ENCODE data around the gene DSC3. TPM values are rescaled to one million over a fixed set of nuclear protein-coding genes. Genes with fewer than 3 reads are reported as not detected.

Gene DSC3
- total RNA-seq (2022) (6.4 and 9.8 TPM in 2 replicates), Bru-seq, nascent RNA (percentile 51 among the genes with signal in this experiment), BruChase-seq, experiment 1, labeled RNA remaining after a 6-hour chase (percentile 66 among the genes with signal in this experiment), BruChase-seq, experiment 2, labeled RNA remaining after a 2-hour chase (percentile 56 among the genes with signal in this experiment)
- long read RNA-seq, full-length matches to known transcripts = 3 of 9 reads
- long read RNA-seq, partial matches to known transcripts = 3 of 9 reads
- long read RNA-seq, other reads (novel, unspliced or antisense) = 3 of 9 reads

DNA sequence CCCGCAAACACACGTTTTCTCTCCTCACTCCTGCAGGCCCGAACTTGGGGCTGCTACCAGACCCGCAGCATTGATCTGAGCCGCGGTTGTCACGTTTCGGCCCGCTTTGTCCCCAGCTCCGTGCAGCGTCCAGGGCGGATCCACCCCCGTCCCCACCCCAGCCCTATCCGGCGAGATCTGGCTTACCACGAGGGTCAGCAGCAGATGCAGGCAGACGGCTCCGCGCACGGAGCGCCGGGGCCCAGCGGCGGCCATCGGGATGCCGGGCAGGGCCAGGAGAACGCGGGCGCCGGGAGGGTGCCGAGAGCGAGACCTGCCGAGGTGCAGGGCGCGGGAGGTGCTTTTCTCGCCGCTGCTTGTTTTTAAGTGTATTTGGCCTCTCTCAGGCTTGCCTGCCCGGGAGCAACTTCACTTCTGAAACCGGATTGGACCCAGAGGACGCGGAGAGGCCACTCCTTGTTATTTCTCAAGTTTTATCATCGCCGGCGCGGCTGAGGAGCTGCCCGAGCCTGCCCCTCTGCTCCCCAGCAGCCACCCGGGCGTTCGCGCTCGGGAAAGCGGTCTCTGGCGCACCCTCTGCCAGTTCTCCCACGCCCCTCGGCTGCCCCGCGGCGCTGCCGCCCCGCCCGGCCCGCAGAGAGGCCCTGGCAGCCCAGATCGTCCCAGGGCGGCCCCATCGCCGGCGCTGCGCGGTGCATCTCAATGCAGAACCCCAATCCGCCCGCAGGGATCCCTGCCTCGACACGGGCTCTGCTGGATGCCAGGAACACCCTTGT, at the start of gene DSC3:
Gene DSC3 (minus strand): TSS at position 337 of the 776 bp plus-strand sequence. CDS start 82 bp downstream, at position 255.
- intact Hi-C loops (cut with micrococcal nuclease; ENCODE audit: unreplicated experiment) = no loop called here
- no peaks in the 10 kb centered on the region for H3K27me3 Mint-ChIP-seq (ENCODE audit: unreplicated experiment)

DNA sequence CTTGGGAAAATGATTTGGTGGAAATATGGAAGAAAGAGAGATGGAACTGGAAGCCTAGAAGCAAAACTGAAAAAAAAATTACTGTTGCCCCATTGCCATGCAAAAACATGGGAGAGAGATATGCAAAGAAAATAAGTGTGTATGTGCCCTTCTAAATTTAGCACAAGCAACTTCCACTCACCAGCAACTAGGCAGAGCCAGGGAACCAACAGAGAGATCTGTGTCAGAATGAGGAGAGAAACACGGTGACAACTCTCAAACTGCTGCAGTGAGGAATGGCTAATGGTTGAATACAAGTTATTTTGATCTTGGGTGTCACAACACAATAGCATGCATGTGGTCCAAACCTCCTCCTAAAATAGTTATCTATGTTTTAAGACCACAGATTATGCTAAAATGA, 48.8 kb upstream of the DSC3 start:
- no peak overlapping the region for H3K27ac Mint-ChIP-seq (ENCODE audit: unreplicated experiment)
- peaks cover 12% of the 10 kb centered on the region for H3K36me3 Mint-ChIP-seq (ENCODE audit: insufficient read depth, unreplicated experiment)

More for the DNA sequence above, at the start of gene DSC3:
- H3K27ac Mint-ChIP-seq (ENCODE audit: unreplicated experiment) = peak within 1 kb of the TSS; percentile 36
- peaks cover 26% of the 10 kb centered on the region for H3K36me3 Mint-ChIP-seq (ENCODE audit: insufficient read depth, unreplicated experiment)
- peaks cover 34% of the 10 kb centered on the region for H3K4me1 Mint-ChIP-seq (ENCODE audit: low read depth, unreplicated experiment)
- no TSS peak for BruUV-seq (replicated peaks)
- H3K4me3 Mint-ChIP-seq (ENCODE audit: low read depth, unreplicated experiment) = peak within 1 kb of the TSS; percentile 75
- TF ChIP-seq, protein P1, sequence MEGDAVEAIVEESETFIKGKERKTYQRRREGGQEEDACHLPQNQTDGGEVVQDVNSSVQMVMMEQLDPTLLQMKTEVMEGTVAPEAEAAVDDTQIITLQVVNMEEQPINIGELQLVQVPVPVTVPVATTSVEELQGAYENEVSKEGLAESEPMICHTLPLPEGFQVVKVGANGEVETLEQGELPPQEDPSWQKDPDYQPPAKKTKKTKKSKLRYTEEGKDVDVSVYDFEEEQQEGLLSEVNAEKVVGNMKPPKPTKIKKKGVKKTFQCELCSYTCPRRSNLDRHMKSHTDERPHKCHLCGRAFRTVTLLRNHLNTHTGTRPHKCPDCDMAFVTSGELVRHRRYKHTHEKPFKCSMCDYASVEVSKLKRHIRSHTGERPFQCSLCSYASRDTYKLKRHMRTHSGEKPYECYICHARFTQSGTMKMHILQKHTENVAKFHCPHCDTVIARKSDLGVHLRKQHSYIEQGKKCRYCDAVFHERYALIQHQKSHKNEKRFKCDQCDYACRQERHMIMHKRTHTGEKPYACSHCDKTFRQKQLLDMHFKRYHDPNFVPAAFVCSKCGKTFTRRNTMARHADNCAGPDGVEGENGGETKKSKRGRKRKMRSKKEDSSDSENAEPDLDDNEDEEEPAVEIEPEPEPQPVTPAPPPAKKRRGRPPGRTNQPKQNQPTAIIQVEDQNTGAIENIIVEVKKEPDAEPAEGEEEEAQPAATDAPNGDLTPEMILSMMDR (IDR thresholded peaks at IDR 0.05; ENCODE audit: unreplicated experiment) = no peak
- no peaks in the 10 kb centered on the region for H3K9me3 Mint-ChIP-seq (ENCODE audit: low read depth, unreplicated experiment)
- CTCF ChIA-PET = no interaction called here
- peak; percentile 63 for DNase-seq

DNA sequence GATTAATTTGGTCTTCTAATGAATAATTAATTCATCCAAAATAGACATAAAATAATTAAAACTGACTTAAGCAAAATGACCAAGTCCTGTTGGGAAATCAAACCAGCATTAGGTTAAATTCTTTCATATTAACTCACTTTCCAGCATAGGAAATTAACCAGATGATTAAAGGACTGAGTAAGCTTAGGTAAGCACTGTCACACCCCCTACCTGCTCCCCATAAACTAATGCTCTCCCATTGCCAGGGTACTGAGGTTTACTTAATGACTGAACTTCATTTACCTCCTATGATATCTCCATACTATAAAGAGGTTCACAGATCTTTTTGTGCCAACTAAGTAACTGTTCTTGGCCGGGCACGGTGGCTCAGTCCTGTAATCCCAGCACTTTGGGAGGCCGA, 46.0 kb upstream of the DSC3 start:
- no peak overlapping the region for H3K4me3 Mint-ChIP-seq (ENCODE audit: low read depth, unreplicated experiment)
- CTCF ChIA-PET = no interaction called here
- peaks cover 22% of the 10 kb centered on the region for H3K36me3 Mint-ChIP-seq (ENCODE audit: insufficient read depth, unreplicated experiment)
- H3K27me3 Mint-ChIP-seq (ENCODE audit: unreplicated experiment) = no peaks in the 10 kb centered on the region
- BruUV-seq (replicated peaks) = no TSS peak
- TF ChIP-seq, protein P1 (IDR thresholded peaks at IDR 0.05; ENCODE audit: unreplicated experiment) = no peak
- no peak for DNase-seq
- H3K4me1 Mint-ChIP-seq (ENCODE audit: low read depth, unreplicated experiment) = no peaks in the 10 kb centered on the region
- H3K9me3 Mint-ChIP-seq (ENCODE audit: low read depth, unreplicated experiment) = no peaks in the 10 kb centered on the region
- intact Hi-C loops (cut with micrococcal nuclease; ENCODE audit: unreplicated experiment) = no loop called here
- no peak overlapping the region for H3K27ac Mint-ChIP-seq (ENCODE audit: unreplicated experiment)

More for the DNA sequence above, 48.8 kb upstream of the DSC3 start:
- intact Hi-C loops (cut with micrococcal nuclease; ENCODE audit: unreplicated experiment) = loop anchor here (10.0 kb wide), 2 partner anchors 333 to 403 kb away; partner anchors contain the start of gene DSG2
- CTCF ChIA-PET = no interaction called here
- H3K4me1 Mint-ChIP-seq (ENCODE audit: low read depth, unreplicated experiment) = peaks cover 19% of the 10 kb centered on the region
- BruUV-seq (replicated peaks) = no TSS peak
- DNase-seq = no peak
- H3K9me3 Mint-ChIP-seq (ENCODE audit: low read depth, unreplicated experiment) = no peaks in the 10 kb centered on the region
- TF ChIP-seq, protein P1 (IDR thresholded peaks at IDR 0.05; ENCODE audit: unreplicated experiment) = no peak
- H3K27me3 Mint-ChIP-seq (ENCODE audit: unreplicated experiment) = no peaks in the 10 kb centered on the region
- no peak overlapping the region for H3K4me3 Mint-ChIP-seq (ENCODE audit: low read depth, unreplicated experiment)

DNA sequence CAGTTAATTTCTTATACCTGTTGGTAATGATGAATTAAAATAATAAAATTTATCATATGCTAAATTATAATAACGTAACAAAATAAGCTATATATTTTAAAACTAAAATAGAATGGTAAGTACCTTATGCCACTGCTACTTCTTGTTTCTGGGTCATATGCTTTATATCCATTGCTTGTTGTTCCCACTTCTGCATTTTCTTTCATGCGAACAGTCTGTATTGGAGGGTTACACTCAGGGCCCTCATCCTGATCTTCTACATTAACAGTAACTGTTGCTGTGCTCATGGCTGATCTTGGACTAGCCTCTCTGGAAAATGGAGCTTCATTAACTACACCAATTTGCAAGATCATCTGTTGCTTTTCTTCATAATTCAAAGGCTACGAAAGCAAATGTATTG, 37.4 kb upstream of the DSC3 start:
- H3K27ac Mint-ChIP-seq (ENCODE audit: unreplicated experiment) = no peak overlapping the region
- H3K4me1 Mint-ChIP-seq (ENCODE audit: low read depth, unreplicated experiment) = no peaks in the 10 kb centered on the region
- H3K4me3 Mint-ChIP-seq (ENCODE audit: low read depth, unreplicated experiment) = no peak overlapping the region
- TF ChIP-seq, protein P1 (IDR thresholded peaks at IDR 0.05; ENCODE audit: unreplicated experiment) = no peak
- intact Hi-C loops (cut with micrococcal nuclease; ENCODE audit: unreplicated experiment) = no loop called here
- DNase-seq = no peak
- CTCF ChIA-PET = no interaction called here
- BruUV-seq (replicated peaks) = no TSS peak
- no peaks in the 10 kb centered on the region for H3K9me3 Mint-ChIP-seq (ENCODE audit: low read depth, unreplicated experiment)
- H3K27me3 Mint-ChIP-seq (ENCODE audit: unreplicated experiment) = no peaks in the 10 kb centered on the region
- peaks cover 18% of the 10 kb centered on the region for H3K36me3 Mint-ChIP-seq (ENCODE audit: insufficient read depth, unreplicated experiment)

All from Calu3 (cell line).